SW480 (cell line): ENCODE measurements around the gene HK3.

Source experiments
- DNase-seq: peaks from one replicate; pipeline ENCODE4 v3.0.0-alpha.2; 2016; ENCODE audit warnings: low spot score

The HK3 gene

GRCh38 chr5:176902102-176902814 is 3.1 kb upstream of the HK3 start:
- no peak for DNase-seq

GRCh38 chr5:176901260-176902101 is 2.3 kb upstream of the HK3 start:
- DNase-seq, result no peak

- DNase-seq, result no peak
These were observed 1.6 kb upstream of the HK3 start for GRCh38 chr5:176900780-176901204.

GRCh38 chr5:176899946-176900779 is 1.0 kb upstream of the HK3 start:
- DNase-seq, result no peak

GRCh38 chr5:176897263-176897662 is 1.9 kb downstream of the HK3 start:
- no peak for DNase-seq

- DNase-seq, result no peak
These were observed 3.3 kb downstream of the HK3 start for GRCh38 chr5:176895831-176896230.

GRCh38 chr5:176894298-176894697 is 4.8 kb downstream of the HK3 start:
- no peak for DNase-seq

- no peak for DNase-seq
These were observed 6.5 kb downstream of the HK3 start for GRCh38 chr5:176892663-176893062.

GRCh38 chr5:176891331-176891958 is 7.7 kb downstream of the HK3 start:
- DNase-seq, result no peak

- DNase-seq, result no peak
These were observed 8.5 kb downstream of the HK3 start for GRCh38 chr5:176890455-176891330.

- no peak for DNase-seq
These were observed 9.5 kb downstream of the HK3 start for GRCh38 chr5:176889321-176890280.

GRCh38 chr5:176888865-176889165 is 10.3 kb downstream of the HK3 start:
- DNase-seq, result no peak

- DNase-seq, result no peak
These were observed 10.9 kb downstream of the HK3 start for GRCh38 chr5:176888016-176888864.

GRCh38 chr5:176887252-176887849 is 11.8 kb downstream of the HK3 start:
- DNase-seq, result no peak

- DNase-seq, result no peak
These were observed 12.6 kb downstream of the HK3 start for GRCh38 chr5:176886336-176887251.

GRCh38 chr5:176884571-176884890 is 14.6 kb downstream of the HK3 start:
- no peak for DNase-seq

- no peak for DNase-seq
These were observed 15.2 kb downstream of the HK3 start for GRCh38 chr5:176883700-176884570.
